Upper lobe of left lung (tissue), 4 donors: ENCODE measurements around the gene RBM39.

Source experiments
- CTCF ChIP-seq, 6 experiments: fragments of 450-650 bp in 4 of 6; fragments of 200-600 bp in 2 of 6; sonication (generic) in 2 of 6; IDR thresholded peaks; one replicate each; pipeline ENCODE4 v1.5.1; 2016 to 2019; ENCODE audit warnings: antibody characterized with exemption in 6 of 6
- EP300 ChIP-seq, 4 donors: sonication (generic); formaldehyde crosslinking; IDR thresholded peaks; one replicate each; pipeline ENCODE4 v1.5.1; 2017; ENCODE audit warnings: antibody characterized with exemption in 4 of 4, control low read depth in 2 of 4
- POLR2A ChIP-seq, 4 donors: fragments of 450-650 bp; IDR thresholded peaks; one replicate each; pipeline ENCODE4 v1.5.1; 2016 to 2017; ENCODE audit warnings: antibody characterized with exemption in 4 of 4, mild to moderate bottlenecking in 2 of 4

DNA sequence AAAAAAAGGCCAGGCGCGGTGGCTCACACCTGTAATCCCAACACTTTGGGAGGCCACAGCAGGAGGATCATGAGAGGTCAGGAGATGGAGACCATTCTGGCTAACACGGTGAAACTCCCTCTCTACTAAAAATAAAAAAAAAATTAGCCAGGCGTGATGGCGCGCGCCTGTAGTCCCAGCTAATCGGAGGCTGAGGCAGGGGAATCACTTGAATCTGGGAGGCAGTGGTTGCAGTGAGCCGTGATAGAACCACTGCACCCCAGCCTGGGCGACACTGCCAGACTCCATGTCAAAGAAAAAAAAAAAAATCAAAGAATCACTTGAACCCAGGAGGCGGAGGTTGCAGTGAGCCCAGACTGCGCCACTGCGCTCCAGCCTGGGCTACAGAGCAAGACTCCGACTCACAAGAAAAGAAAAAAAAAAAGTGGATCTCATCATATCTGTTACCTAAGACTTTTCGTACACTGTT, 4.2 kb downstream of the RBM39 start:
- TF ChIP-seq CTCF (IDR thresholded peaks at IDR 0.05) (no peak), POLR2A (IDR thresholded peaks at IDR 0.05) (no peak), EP300 (IDR thresholded peaks at IDR 0.05) (no peak)
